Activated naive CD4-positive, alpha-beta T cell (primary cell): Measurements from ENCODE around the gene FAM83C.

Source experiments
- DNase-seq, 4 experiments: peaks; one replicate each; lab custom pipeline; 2025; lab: John Stamatoyannopoulos, UW

Gene FAM83C

GRCh38 chr20:35298264-35298663 is 6.0 kb upstream of the FAM83C start:
- DNase-seq, result no peak

GRCh38 chr20:35297740-35298139 is 5.5 kb upstream of the FAM83C start:
- no peak for DNase-seq

- no peak for DNase-seq
Measured at GRCh38 chr20:35297155-35297554, 4.9 kb upstream of the FAM83C start.

GRCh38 chr20:35296101-35296554 is 3.9 kb upstream of the FAM83C start:
- DNase-seq, result no peak

- no peak for DNase-seq
Measured at GRCh38 chr20:35295674-35296073, 3.4 kb upstream of the FAM83C start.

- no peak for DNase-seq
Measured at GRCh38 chr20:35295058-35295457, 2.8 kb upstream of the FAM83C start.

- DNase-seq, result no peak
Measured at GRCh38 chr20:35294293-35294685, 2.1 kb upstream of the FAM83C start.

GRCh38 chr20:35293303-35294292 is 1.4 kb upstream of the FAM83C start:
- DNase-seq, result no peak

- no peak for DNase-seq
Measured at GRCh38 chr20:35292504-35293285, 470 bp upstream of the FAM83C start.

GRCh38 chr20:35290887-35291417 is 1.3 kb downstream of the FAM83C start:
- DNase-seq, result no peak

- no peak for DNase-seq
Measured at GRCh38 chr20:35290186-35290886, 1.9 kb downstream of the FAM83C start.

GRCh38 chr20:35288325-35289060 is 3.7 kb downstream of the FAM83C start:
- no peak for DNase-seq

GRCh38 chr20:35287509-35288324 is 4.5 kb downstream of the FAM83C start:
- no peak for DNase-seq

- no peak for DNase-seq
Measured at GRCh38 chr20:35286899-35287508, 5.2 kb downstream of the FAM83C start.

- no peak for DNase-seq
Measured at GRCh38 chr20:35286077-35286898, 5.9 kb downstream of the FAM83C start.

GRCh38 chr20:35285806-35286076 is 6.5 kb downstream of the FAM83C start:
- no peak for DNase-seq

GRCh38 chr20:35284992-35285805 is 7.0 kb downstream of the FAM83C start:
- DNase-seq, result no peak

GRCh38 chr20:35284267-35284991 is 7.8 kb downstream of the FAM83C start, which contains the start of gene EIF6:
Gene EIF6 (minus strand): TSS chr20:35284772. CDS start chr20:35284487, 285 bp downstream.
- DNase-seq, result peak; percentile 37 to 46 (median 43)
